Mesenteric fat pad (tissue), 1 donor: Measurements from ENCODE around the gene AMN1. TPM values are rescaled to one million over a fixed set of nuclear protein-coding genes. Genes with fewer than 3 reads are reported as not detected.
"Not testable (repeated sequence)": the region's sequence is repeated elsewhere in the genome, so short reads cannot be mapped to it uniquely, and the experiment has no call there.

ENCODE experiments used
- DNase-seq: peaks from one replicate; pipeline ENCODE4 v3.0.0-alpha.2; 2020; ENCODE audit warnings: low spot score
- total RNA-seq: library from RNA; stranded (reverse); fragmentation: NEBNext Ultra II Directional; extraction: Animal tissue kit (Norgen Biotek cat#: 25700); gene quantifications from one replicate; pipeline ENCODE4 v1.2.1, GENCODE V29; 2021
- donor health status: DM: yes; HTN: yes; CAD: no.

The AMN1 gene
- total RNA-seq, 1 donor from 2014 or later: 8.2 TPM

DNA sequence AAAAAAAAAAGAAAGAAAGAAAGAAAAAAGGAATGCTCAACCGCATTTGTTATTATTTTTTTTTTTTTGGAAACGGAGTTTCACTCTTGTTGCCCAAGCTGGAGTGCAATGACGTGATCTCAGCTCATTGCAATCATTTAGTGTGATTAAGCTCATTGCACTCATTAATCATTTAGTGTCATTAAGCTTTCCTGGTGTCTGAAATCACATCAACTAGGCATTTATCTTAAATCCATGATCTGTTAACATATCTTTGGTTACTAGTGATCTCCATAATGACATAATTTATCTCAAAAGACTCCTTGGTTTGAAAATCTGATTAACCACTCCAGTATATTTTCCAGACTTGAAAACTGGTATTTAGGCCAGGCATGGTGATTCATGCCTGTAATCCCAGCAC lies 43.0 kb downstream of the AMN1 start:
- no peak for DNase-seq

DNA sequence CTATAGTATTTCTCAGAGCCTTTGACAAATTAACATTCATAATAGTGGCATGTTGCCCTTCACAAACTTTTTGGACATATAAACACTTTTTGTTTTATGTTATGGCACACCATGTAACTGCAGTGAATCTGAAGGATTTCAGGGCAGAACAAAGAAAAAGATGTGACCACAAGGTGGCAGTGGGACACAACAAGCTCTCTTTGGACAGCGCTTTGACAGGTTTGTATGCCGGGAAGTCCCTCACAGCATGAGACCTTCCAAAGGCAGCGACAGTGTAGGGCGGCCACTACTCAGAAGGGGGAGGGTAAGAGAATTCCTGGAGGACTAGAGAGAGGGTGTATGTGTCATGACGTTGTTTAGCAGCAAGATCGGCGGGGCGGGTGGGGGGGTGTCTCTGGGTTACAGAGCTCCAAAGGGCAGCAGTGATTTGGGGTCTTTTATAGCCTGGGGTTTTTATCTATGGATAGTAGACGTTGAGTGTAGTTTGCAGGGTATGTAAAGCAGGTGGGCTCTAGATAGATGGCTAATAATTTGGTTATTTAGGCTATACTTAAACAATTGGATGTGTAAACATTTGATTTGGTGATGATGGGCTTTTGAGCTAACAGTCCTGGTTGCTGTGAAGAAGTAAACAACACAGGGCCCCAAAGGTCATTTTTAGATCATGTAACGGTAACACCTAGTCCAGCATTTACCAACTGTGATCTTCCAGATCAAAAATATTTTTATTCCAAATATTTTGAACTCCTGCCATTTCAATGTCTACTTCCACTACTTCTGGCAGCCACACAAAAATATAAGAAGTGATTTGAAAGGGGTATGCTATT lies 46.5 kb downstream of the AMN1 start:
- no peak for DNase-seq

DNA sequence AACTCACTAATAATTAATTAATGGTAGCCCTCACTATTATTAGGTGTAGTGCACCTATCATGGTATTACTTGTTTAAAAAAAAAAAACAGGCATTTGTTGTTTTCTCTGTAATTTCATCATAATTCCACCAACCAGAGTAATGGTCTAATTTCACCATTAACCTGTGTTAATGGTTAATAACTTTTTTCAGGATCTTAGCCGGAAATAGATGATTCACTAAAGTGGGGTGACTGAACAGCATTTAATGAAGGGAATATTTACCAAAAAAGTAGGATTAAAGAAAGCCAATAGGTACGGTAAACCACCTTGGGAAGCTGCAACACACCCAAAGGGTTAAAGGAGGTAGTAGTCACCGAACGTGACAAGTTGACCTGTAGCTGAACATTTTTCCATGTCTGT lies 56.3 kb downstream of the AMN1 start:
- DNase-seq: no peak

DNA sequence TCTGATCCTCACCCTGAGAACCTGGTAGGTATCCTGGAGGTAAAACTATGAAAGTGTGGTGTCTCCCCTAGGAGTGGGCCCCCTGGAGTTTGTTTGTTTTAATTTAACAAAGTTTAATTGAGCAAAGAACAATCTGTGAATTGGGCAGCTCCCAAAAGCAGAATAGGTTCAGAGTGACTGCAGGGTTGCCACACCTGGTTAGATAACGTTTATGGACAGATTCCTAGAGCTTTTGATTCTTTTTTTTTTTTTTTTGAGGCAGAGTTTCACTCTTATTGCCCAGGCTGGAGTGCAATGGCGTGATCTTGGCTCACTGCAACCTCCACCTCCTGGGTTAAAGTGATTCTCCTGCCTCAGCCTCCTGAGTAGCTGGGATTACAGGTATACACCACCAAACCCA lies 59.2 kb downstream of the AMN1 start:
- DNase-seq: not testable (repeated sequence)

DNA sequence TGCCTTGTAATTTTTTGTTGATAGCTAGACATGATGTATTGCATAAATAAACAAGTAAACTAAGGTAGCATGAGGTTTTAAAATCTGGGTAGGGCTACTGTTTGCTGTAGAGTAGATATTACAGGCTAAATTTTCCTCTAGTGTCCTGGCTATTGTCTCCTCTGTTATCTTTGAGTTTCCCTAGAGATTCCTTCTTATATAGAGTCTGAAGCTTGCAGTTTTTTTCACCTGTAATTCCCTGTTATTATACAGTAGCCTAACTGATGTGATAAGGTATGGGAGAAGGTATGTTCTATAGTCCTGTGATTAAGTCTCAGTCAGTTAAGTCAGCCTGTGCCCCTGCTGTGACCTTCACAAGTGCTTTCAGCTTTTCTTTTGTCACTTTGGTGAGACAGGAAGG lies 59.8 kb downstream of the AMN1 start:
- no peak for DNase-seq

DNA sequence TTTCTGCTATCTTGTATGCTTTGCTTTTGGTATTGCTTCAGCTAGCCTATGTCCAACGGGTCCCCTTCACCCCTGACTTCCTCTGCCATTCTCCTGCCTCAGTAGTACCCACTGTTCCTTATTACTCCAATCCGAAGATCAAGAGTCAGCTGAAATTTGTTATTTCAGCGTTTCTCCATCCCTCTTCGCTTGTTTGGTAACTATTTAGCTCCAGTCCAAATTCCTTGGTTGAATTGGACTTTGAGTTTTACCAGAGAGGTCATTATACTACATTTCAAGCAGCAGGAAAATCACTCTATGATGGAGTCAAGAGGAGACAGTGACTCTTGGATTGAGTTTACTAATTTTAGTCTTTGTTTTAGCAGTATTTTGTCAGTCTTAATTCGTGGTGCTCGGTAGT lies 64.8 kb downstream of the AMN1 start:
- DNase-seq: no peak

DNA sequence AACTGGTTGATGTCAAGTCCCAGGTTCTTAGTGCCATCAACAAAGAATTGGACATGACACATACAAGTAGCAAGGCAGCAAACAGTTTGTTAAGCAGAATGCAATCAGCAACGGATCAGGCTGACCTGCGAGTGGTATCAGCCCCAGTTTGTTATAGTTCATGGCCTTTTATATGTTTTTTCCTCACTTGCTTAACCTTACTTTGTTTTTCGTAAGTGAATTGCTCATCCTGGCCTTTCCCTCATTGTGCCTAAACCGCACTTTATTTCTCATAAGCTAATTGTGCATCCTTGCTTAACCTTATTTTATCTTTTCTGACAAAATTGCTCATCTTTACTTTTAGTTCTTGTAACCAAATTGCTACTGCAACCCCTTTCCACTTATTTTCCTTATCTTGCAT lies 65.2 kb downstream of the AMN1 start:
- DNase-seq: no peak

DNA sequence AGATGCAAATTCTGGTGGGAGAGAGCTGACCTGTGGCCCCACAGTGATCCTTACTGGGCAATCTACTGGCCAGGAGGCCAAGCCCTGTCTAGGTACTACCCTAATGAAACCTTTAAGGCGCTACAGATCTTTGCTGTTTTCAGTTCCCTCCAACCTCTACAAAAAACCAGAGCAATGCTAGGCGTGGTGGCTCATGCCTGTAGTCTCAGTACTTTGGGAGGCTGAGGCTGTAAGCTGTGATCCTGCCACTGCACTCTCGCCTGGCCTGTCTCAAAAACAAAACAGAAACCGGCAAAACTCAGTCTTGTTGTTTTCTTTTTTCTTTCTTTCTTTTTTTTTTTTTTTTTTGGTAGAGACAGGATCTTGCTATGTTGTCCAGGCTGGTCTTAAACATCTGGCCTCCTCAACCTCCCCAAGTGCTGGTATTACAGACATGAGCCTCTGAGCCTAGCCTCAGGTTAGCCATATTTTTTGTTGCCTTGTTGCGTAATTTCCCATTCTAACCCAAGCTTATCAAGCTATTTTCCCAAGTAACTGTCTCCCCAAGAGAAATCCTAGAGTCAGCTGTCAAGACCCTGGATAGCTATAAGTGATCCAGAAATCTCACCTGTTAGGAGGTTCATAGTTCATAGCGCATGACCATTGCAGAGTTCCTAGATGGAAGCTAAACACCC lies 66.5 kb downstream of the AMN1 start:
- no peak for DNase-seq

DNA sequence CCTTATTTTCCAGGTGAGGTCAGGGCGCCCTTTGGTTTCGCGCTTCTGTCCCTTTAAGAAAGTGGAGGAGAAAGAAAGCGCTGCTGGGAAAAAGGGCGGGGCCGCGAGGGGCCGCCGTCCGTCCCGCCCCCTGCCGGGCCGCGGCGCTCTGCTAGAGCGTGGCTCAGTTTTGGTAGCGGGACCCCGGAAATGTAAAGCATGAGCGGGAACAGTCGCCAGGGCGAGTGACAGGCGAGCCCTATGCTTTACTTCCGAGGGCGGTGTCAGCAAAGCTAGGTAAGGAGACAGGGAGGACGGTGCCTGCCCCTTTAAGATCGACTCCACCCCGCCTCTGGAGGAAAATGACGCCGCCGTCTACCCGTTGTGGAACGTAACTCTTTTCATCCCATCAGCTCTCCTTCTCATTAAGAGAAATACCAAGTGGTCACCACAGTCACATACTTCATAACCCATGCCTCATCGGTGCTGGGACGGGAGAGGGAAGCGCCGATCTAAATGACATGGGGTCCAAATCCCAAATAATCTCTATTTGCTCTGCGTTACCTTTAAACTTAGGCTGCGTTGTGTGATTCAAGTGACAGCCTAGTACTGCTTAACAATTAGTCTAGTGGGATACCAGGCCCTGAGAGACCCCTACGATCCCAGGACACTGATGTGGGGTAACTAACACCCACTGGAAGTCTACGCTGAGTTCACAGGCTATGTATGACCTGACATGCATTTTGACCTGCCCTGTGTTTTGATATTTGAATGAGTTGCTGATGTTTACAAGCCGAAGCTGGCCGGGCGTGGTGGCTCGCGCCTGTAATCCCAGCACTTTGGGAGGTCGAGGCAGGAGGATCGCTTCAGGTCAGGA lies 69.5 kb downstream of the AMN1 start, which contains the start of gene ETFBKMT:
Gene ETFBKMT, plus strand, starts transcription at position 602 of the 856 bp plus-strand sequence. CDS start 2,266 bp downstream, outside the sequence.
- DNase-seq: peak; percentile 95

DNA sequence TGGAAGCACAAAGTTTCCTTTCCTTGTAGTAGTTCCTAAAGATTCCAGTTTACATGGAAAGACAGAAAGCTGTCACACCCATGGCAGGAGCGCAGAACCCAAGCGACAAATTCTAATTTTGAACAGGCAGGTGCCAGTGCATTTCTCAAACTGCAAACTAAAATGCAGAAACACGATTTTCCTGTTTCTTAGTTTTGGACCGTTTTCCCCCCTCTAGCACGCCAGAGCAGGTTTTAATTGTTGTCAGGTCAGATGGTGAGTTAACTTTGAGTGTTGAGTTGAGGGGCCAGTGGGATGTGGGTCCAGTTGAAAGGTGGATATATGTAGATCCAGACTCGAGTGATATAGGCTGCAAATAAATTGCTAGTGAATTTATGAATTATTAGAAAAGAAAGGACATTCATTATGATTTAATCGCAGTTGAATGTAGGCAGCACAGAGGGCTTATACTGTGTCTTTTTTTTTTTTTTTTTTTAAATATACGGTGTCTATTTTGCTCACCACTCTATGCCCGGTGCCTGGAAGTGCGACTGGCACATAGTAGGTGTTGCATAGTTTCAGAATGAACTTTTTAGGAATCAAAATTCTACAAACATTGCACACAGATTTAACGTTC lies 70.2 kb downstream of the AMN1 start:
- no peak for DNase-seq

DNA sequence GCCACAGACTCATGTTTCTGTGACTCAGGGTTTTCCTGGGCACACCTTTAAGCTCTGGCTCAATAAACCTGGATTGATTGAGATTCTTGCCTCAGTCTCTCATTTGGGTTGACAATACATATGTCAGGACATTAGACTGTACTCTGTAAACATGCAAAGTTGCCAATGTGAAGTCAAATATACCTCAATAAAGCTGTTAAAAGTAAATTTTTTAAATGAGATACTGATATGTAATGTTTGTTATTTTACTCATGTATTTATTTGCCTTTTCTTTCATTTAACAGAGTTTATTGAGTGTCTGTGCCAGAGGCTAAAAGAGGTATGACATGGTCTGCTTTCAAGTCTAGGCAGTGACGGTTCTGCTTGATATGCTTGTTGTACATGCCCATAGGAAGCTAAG lies 73.0 kb downstream of the AMN1 start:
- no peak for DNase-seq

DNA sequence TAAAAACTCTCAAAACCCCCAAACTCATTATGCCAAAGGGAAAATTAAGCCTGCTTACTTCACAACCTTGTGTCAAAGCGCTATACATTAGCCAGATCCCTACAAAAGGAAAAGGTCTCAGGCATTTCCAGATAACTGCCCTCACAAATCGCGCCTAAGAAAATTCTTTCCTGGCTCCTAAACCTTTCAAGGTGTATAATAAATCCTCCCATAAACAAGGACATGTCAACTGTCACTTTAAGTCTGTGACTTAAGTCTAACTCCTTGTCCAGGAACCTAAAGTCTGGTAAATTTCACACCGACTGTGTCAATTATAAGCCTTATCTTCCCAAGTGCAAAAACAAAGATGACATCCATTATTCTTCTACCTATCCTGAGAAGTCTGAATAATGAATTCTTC lies 73.6 kb downstream of the AMN1 start:
- no peak for DNase-seq

DNA sequence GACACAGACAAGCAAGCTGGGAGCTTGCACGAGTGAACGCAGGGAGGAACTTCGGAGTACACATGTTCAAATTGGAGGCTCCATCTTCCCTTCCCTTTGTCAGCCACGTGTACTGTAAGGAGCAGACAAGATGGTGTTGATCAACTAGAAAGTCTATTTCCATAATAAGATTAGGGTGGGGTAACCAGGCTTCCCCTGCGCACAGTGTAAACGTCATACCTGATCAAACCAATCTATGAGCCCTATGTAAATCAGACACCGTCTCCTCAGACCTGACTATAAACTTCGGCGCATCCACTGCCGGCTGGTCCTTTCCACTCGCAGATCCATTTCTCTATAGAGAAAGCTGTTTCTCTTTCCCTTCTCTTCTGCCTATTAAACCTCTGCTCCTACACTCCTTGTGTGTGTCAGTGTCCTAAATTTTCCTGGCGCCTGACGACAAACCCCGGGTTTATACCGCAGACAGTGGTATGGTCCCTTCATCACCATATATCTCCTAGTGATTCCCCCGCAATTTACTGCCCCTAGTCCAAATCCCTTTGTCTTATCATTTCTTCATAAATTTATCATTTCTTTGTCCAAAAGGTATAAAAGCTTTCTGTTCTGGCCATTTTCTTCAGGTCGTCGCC lies 76.8 kb downstream of the AMN1 start:
- DNase-seq: no peak

DNA sequence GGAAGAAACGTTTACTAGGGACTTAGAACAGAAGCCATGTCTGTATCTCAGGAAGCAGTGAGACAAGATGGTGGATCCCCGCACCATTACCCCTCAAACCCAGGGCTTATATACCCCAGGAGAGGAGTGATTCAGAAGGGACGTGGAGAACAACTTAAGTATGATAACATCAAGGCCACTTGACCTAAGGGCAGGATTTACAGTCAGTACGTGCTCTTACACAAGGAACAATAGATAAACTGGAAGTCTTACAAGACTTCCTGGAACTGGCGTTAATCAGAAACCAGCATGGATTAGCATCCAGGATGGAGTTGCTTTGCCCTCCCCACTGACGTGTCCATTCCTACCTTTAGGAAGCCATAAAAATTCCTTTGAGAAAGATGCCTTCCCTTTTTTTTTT lies 77.9 kb downstream of the AMN1 start:
- DNase-seq: no peak

DNA sequence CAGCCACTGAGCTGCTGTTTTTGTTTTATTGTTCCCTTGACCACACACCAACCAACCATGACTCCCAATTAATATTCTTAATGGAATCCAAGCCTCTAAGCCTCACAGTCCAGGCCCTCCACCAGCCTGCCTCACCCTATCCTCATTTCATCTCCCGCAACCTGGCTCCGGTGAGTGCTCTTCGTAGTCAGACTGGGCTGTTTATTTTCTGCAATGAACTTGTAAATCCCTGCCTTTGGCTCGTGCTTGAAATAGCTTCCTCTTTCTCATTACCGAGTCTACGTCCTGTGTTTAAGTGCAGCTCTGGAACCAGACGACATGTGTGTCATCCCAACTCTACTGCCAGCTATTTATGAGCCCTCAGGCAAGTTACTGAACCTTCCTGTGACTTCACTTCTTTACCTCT lies 81.7 kb downstream of the AMN1 start:
- no peak for DNase-seq

DNA sequence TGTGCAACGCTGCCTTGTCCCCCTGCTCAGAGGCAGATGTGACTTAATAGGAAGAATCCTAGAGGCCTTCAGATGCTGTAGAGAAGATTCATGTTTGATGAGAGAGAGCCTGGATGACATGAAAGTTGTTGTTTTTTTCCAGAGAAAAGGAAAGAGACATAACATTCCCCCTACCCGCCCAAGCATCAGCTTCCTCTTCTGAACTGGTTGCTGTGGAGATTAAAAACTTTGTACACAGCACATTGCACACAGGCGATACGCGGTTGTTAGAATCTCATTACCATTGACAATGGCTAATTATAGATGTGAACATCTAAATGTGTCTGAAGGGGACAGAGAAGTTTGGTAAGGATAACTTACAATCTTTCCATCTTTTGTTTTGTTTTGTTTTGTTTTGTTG lies 82.9 kb downstream of the AMN1 start:
- no peak for DNase-seq

DNA sequence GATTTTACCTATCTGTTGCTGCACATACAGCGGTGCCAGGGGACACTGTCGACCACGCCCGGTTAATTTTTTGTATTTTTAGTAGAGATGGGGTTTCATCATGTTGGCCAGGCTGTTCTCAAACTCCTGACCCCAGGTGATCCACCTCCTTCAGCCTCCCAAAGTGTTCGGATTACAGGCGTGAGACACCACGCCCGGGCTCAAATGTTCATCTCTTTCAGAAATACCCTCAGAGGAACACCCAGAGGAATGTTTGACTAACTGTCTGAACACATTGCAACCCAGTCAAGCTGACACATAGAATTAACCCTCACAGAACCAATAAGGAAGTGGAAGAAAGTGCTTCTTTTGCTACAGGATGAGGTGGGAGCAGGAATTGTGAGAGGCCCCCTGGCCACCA lies 84.3 kb downstream of the AMN1 start:
- no peak for DNase-seq

DNA sequence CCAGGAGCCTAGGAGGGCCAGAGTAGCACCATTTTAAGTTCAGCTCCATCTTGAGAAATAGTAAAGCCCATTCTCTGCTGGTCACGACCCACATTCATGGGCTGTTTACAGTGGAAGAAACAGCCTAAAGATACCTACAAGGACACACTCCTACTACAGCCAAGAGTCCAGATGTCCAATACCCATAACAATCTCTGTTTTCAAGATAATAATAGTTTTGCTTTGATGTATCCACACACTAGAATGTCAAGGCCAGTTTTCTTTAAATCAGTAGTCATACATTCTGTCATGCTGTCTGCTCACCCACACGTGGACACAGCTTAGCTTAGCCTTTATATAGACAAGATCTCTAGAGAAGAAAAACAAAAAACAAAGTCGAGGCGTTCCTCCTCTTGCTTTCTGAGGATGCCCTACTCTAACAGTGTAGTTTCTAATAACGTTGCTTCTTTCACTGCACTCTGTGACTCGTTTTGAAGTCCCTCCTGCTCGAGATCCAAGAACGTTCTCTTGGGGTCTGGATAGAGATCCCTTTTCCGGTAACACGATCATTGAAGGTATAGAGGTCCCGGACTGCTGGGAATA lies 87.2 kb downstream of the AMN1 start:
- DNase-seq: no peak

DNA sequence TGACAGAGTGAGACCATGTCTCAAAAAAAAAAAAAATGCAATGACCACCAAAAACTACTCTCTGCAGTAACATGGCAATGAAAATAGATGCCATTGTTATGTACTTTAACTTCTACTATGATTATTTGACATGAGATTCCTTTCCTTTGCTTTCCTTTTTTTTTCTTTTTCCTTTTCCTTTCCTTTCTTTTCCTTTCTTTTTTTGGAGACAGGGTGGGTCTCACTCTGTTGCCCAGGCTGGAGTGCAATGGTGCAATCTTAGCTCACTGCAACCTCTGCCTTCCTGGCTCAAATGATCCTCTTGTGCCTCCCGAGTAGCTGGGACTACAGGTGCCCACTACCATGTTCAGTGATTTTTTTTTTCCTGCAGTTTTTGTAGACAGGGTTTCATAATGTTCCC lies 94.2 kb downstream of the AMN1 start:
- DNase-seq: no peak

DNA sequence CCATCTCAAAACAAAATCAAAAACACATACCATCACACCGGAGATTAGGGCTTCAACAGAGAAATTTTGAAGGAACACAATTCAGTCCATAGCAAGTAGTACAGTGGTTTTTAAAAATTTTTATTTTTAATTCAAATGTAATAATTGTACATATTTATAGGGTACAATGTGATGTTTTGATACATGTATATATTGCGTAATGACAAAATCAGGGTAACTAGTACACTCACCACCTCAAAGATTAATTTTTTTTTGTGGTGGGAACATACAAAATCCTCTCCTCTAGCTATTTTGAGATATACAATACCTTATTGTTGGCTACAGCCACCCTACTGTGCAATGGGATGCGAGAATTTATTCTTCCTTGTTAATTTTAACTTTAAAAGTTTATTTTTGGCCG lies 95.4 kb downstream of the AMN1 start:
- DNase-seq: no peak

DNA sequence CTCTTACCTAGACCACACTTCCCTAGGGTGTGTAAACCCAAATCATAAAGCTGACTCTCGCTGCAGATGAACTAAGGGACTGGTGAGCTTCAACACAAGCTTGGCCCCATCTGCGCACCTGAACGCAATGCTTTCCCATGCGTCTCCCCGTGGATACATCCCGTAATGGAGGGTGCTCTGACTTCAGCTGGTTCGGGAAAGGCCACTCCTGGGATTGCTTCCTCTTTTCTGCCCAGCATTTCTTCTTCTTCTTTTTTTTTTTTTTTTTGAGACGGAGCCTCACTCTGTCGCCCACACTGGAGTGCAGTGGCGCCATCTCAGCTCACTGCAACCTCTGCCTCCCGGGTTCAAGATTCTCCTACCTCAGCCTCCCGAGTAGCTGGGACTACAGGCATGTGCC lies 97.0 kb downstream of the AMN1 start:
- DNase-seq: no peak
